SH-SY5Y (cell line): ENCODE data around the gene TRIP13.

Source experiments
- GATA2 ChIP-seq: IDR thresholded peaks from 2 replicates; pipeline ENCODE4 v1.6.1; 2011; ENCODE audit warnings: mild to moderate bottlenecking, low read depth, low read length
- GATA3 ChIP-seq: IDR thresholded peaks from 2 replicates; pipeline ENCODE4 v1.6.1; 2011; ENCODE audit warnings: low read depth, mild to moderate bottlenecking, low read length, moderate library complexity

TRIP13 gene

GRCh38 chr5:884345-885126, 8.1 kb upstream of the TRIP13 start:
- TF ChIP-seq GATA3 (no peak), GATA2 (no peak)

GRCh38 chr5:885127-885442, 7.6 kb upstream of the TRIP13 start:
- TF ChIP-seq GATA2, result no peak
- no peak for TF ChIP-seq GATA3

GRCh38 chr5:885529-885928, 7.2 kb upstream of the TRIP13 start:
- no peak for TF ChIP-seq GATA2
- no peak for TF ChIP-seq GATA3

GRCh38 chr5:886036-886435, 6.6 kb upstream of the TRIP13 start:
- TF ChIP-seq GATA2, result no peak
- TF ChIP-seq GATA3, result no peak

- TF ChIP-seq GATA3 (no peak), GATA2 (no peak)
Observed at GRCh38 chr5:886716-887325, 5.9 kb upstream of the TRIP13 start.

- TF ChIP-seq GATA2 (no peak), GATA3 (no peak)
Observed at GRCh38 chr5:887947-888637, 4.6 kb upstream of the TRIP13 start.

- TF ChIP-seq GATA2 (no peak), GATA3 (no peak)
Observed at GRCh38 chr5:888638-889035, 4.0 kb upstream of the TRIP13 start.

- no peak for TF ChIP-seq GATA2
- no peak for TF ChIP-seq GATA3
Observed at GRCh38 chr5:889075-889710, 3.5 kb upstream of the TRIP13 start.

- TF ChIP-seq GATA2 (no peak), GATA3 (no peak)
Observed at GRCh38 chr5:891117-891836, 1.4 kb upstream of the TRIP13 start.

GRCh38 chr5:891837-892393, 769 bp upstream of the TRIP13 start:
- TF ChIP-seq GATA2 (no peak), GATA3 (no peak)

- no peak for TF ChIP-seq GATA2
- no peak for TF ChIP-seq GATA3
Observed at GRCh38 chr5:893137-893506, 438 bp downstream of the TRIP13 start.

GRCh38 chr5:893711-894110, 1.0 kb downstream of the TRIP13 start:
- TF ChIP-seq GATA2, result no peak
- no peak for TF ChIP-seq GATA3

- no peak for TF ChIP-seq GATA3
- no peak for TF ChIP-seq GATA2
Observed at GRCh38 chr5:900781-901180, 8.1 kb downstream of the TRIP13 start.

GRCh38 chr5:902129-902916, 9.6 kb downstream of the TRIP13 start:
- no peak for TF ChIP-seq GATA2
- TF ChIP-seq GATA3, result no peak
